GM18951 (cell line): Measurements from ENCODE around the gene IL16.

Source experiments
- POLR2A ChIP-seq: IDR thresholded peaks from 4 replicates; pipeline ENCODE4 v1.6.1; 2011; ENCODE audit warnings: mild to moderate bottlenecking; ENCODE audit not compliant: insufficient read length, insufficient read depth; ENCODE audit errors: extremely low read depth
- in situ Hi-C: fragments of 300-500 bp; cut with MboI; formaldehyde crosslinking; loops from one replicate; pipeline ENCODE4 v1.12.0; 2022; ENCODE audit warnings: low sequenced_read_pairs, mixed read lengths, inconsistent platforms; ENCODE audit not compliant: unreplicated experiment

Gene IL16

DNA sequence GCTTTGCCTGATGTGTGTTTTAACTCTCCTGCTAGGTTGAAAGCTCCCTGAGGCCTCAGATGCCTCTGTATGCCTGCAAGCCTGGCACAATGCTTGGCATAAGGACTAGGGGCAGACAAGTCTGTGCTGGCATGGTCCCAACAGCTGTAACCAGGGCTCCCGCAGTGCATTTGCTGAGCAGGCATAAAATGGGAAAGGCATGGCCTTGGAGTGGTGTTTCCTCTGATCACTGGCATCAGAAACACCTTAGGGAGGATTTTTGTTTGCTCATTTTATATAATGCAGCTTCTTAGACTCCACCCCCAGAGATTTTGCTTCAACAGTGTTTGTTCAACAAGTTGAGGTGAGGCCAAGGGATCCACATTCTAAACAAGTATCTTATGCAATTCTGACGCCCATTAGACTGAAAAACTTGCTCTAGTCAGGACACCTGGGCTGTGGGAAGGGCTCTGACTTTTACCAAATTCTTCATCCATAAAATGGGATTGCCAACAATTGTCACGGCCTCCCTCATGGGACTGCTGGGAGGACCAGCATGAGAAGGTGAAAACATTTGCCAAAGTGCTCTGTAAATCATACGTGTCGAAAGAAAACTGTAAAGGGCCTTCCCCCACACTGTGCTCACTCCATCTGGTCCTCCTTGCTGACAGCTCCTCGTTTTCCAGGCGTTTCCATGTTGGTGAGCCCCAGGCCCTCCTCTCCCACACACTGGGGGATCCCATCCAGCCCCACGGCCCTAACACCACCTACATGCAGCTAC is 84.2 kb downstream of the IL16 start:
- in situ Hi-C loops: loop anchor here (5.0 kb wide), 1 partner anchor 51 kb away; no protein-coding TSS in a partner anchor
- no peak for TF ChIP-seq POLR2A

DNA sequence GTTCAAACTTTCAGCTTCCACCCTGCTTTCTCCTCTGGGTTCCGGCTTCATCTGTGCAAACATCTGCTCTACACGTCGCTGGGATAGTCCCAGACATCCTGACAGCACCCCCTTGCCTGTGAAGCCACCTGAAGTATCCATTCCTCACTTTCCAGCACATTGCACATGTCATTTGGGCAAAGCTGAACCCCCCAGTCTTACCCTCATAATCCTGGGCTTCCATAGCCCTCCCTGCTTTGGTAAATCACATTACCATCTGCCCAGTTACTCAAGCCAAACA is 84.7 kb downstream of the IL16 start:
- in situ Hi-C loops: loop anchor here (5.0 kb wide), 1 partner anchor 51 kb away; no protein-coding TSS in a partner anchor
- TF ChIP-seq POLR2A: no peak

DNA sequence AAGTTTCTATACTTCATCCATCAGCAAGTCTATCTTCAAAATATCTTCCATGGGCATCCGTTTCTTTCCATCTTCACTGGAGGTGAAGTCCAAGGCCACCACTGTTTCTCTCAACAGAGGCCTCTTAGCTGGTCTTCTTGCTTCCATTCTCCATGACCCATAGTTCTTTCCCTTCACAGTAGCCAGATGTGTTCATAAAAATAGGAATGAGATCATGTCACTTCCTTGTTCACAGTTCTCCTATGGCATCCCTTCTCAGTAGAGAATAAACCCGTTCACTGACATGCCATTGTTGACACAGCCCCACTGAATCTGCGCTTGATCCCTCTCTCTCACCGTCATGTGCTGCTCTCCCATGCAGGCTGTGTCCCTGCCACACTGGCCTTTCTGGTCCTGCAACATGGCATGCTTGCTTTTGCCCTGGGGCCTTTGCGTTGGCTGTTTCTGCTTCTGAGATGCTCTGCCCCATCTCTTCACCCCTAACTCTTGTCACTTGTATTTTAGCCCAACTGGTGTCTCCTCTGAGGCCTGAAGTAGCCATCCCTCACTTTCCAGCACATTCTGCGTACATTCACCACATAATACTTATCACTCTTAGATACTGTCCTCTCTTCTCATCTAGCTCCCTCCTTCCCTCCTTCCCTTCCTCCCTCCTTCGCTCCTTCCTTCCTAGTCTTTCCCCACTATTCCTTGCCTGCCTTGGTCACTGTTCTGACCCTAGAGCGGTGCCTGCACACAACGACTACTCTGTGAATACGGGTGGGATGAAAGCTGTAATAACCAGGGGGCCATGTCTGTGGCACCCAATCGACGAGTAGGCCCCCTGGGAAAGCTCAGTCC is 85.3 kb downstream of the IL16 start:
- TF ChIP-seq POLR2A: no peak
- in situ Hi-C loops: loop anchor here (5.0 kb wide), 1 partner anchor 50 kb away; no protein-coding TSS in a partner anchor

DNA sequence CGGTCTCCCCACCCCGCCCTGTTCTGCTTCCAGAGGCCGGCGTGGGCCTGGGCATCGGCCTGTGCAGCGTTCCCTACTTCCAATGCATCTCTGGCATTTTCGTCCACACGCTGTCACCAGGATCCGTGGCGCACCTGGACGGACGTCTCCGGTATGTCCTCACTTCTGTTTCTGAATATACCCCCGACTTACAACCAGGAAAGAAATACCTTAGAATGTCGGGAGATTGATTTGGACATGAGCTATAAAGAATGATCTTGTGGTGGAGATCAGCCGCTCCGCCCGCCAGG is 85.9 kb downstream of the IL16 start:
- no peak for TF ChIP-seq POLR2A
- in situ Hi-C loops: loop anchor here (5.0 kb wide), 1 partner anchor 50 kb away; no protein-coding TSS in a partner anchor

DNA sequence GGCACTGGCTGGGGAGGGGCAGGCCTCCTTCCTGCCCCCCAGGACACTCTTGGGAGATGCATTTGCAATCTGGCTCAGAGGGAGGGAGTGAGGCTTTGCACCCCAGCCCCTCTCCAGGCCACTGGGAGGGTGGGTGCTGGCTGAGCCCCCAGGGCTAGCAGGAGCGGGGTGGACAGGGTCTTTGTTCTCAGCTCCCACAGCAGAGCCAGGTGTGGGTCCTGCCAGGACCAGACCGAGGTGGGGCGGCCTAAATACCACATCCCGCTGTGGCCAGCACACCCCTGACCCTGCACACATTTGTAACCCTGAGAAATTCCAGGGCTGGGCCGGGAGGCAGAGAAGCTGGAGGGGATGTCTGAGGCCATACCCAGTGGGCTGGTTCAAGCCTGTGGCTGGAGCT is 86.2 kb downstream of the IL16 start:
- in situ Hi-C loops: loop anchor here (5.0 kb wide), 1 partner anchor 49 kb away; no protein-coding TSS in a partner anchor

DNA sequence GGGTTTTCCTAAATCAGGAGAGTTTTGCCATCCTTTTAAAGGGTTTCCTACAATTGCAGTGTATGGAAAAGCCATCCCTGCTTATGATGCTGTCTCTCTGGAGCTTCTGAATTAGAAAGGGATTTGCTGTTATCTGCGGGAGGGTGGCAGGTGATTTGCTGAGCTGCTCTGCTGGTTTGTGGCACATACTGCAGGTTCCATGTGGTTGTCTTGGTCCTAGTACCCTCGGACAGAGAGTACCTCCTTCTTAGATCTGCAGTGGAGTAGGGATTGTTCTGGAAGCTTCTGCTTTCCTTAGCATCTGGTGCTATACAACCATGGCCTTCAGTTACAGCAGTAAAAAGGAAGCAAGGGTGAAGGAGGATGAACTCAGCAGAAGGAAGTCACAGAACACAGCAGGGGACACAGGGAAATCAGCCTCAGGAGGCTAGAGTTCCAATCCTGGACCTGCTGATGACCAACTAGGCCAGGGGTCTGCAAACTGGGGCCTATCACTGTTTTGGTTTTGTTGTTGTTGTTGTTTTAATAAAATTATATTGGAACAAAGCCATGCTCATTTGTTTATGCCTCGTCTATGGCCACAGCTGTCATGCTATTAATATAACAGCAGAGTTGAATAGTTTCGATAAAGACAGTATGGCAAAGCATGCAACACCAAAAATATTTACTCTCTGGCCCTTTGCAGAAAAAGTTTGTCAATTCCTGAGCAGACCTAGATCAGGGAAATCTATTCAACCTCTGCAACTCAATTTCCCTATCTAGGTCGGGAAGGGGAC is 87.8 kb downstream of the IL16 start:
- in situ Hi-C loops: loop anchor here (5.0 kb wide), 1 partner anchor 48 kb away; no protein-coding TSS in a partner anchor

More for the DNA sequence above, 86.2 kb downstream of the IL16 start:
- TF ChIP-seq POLR2A: no peak

DNA sequence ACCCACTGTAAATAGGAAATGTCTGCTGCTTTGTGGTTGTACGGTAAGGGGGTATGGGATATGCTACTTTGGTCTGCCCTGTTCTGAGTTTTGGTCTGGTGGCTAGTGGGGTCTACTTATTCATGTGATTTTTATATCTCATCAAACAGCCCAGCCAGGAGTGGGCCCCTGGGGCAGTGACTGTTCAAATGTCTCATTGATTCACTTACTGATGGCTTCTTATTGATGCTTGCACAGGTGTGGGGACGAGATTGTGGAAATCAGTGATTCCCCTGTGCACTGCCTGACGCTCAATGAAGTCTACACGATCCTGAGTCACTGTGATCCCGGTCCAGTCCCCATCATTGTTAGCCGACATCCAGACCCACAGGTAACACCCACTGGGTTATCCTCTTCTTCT is 88.8 kb downstream of the IL16 start:
- TF ChIP-seq POLR2A: no peak

More for the DNA sequence above, 87.8 kb downstream of the IL16 start:
- TF ChIP-seq POLR2A: no peak

DNA sequence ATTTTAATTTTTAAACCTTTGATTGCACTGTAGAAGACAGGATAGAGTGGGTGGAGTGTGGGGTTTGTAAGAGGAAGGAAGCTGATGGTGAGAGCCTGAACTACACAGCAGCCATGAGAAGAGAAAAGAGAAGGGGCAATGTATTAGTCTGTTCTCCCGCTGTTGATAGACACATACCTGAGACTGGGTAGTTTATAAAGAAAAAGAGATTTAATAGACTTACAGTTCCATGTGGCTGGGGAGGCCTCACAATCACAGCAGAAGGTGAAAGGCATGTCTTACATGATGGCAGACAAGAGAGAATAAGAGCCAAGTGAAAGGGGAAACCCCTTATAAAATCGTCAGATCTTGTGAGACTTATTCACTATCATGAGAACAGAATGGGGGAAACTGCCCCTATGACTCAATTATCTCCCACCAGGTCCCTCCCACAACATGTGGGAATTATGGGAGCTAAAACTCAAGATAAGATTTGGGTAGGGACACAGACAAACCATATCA is 90.0 kb downstream of the IL16 start:
- in situ Hi-C loops: no loop called here
- TF ChIP-seq POLR2A: no peak

More for the DNA sequence above, 88.8 kb downstream of the IL16 start:
- in situ Hi-C loops: no loop called here

DNA sequence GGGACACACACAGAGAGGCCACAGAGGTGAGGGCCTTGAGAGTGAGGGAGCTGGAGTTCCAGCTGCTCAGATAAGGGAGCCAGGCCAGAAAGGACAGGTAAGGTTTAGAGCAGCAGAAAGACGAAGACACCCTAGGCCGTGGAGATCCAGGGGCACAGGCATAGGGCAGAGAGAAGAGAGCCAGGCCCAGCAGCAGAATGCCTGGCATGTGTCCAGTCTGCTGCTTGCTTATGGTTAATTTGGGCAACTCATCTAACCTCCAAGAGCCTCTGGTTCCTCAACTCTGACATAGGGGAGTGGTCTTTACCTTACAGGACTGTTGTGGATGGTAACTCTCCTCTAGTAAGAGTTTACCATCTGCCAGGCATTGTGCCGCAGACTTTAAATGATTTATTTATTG is 91.4 kb downstream of the IL16 start:
- in situ Hi-C loops: no loop called here
- TF ChIP-seq POLR2A: no peak

DNA sequence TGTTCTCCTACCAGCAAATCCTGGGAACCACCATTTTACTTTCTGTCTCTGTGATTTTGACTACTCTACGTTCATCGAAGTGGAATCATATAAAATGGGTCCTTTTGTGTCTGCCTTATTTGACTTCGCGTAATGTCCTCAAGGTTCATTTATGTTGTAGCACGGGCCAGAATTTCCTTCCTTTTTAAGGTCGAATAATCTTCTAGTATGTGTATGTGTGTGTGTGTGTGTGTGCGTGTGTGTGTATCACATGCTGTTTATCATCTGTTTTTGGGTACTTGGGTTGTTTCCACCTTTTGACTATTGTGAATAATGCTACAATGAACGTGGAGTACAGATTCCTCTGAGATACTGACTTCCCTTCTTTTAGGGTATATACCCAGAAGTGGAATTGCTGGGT is 91.9 kb downstream of the IL16 start:
- in situ Hi-C loops: no loop called here

DNA sequence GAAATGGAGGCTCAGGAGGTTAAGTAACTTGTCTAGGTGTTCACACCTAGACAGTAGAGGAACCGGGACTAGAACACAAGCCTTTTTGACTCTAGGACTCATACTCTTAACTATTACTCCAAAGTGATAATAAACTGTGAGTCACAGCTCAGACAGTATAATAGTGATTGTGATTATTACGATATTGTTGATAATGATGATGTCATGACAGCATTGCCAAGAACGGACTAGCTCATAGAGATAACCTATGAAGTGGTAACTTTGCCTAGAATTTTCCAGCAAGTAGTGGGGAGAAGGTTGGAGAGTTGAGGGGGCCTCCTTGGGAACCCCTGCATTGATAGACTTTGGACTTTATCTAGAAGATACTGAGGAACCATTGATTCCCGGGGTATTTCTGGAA is 93.2 kb downstream of the IL16 start:
- TF ChIP-seq POLR2A: no peak
- in situ Hi-C loops: no loop called here

More for the DNA sequence above, 91.9 kb downstream of the IL16 start:
- TF ChIP-seq POLR2A: no peak

DNA sequence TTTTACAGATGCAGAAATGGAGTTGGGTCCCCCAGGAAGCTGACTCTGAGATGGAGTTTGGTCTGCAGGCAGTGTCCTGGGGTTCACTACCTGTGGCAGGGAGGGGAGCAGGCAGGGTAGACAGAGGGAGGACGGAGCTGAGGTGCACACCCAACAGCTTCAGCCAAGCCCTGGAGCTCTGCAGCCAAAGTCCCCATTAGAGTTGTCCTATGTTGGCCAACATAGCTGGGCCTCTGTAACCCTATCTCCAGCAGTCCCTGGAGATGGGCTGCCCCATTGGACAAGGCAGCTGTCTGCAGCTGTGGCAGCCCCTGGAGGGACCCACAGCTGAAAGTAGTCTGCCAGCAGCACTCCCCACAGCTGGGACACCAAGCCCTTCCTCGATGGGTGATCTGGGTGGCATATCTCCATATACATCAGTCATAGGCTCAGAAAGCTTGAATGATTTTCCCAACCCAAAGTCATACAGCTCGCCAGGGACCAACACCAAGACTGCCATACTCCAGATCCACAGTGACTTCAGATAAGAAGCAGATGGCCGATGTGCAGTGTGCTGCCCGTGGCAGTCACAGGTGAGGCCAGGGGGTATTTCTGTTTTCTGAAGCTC is 95.3 kb downstream of the IL16 start:
- TF ChIP-seq POLR2A: no peak
- in situ Hi-C loops: no loop called here
